HG03439 (cell line): ENCODE data around the gene PDSS1.
A peak's percentile ranks its signal among the peaks of the same experiment; 100 is the strongest.
"Not testable (repeated sequence)": the region's sequence is repeated elsewhere in the genome, so short reads cannot be mapped to it uniquely, and the experiment has no call there.

Source experiments
- ATAC-seq: cut with Tn5 transposase; IDR thresholded peaks from one replicate; pipeline ENCODE4 v1.9.1; 2021; ENCODE audit warnings: mild to moderate bottlenecking, moderate library complexity; ENCODE audit not compliant: unreplicated experiment

PDSS1 gene

GRCh38 chr10:26697163-26697921 lies at the start of gene PDSS1:
Gene PDSS1, plus strand, starts transcription at chr10:26697701. Its CDS starts 11 bp downstream, at chr10:26697712.
- peak; percentile 82 for ATAC-seq

GRCh38 chr10:26648245-26648636 lies 49.3 kb upstream of the PDSS1 start:
- not testable (repeated sequence) for ATAC-seq

GRCh38 chr10:26650406-26650805 lies 47.1 kb upstream of the PDSS1 start:
- no peak for ATAC-seq

GRCh38 chr10:26651476-26651875 lies 46.0 kb upstream of the PDSS1 start:
- ATAC-seq: not testable (repeated sequence)

GRCh38 chr10:26653004-26653403 lies 44.5 kb upstream of the PDSS1 start:
- ATAC-seq: no peak

GRCh38 chr10:26655746-26656145 lies 41.8 kb upstream of the PDSS1 start:
- ATAC-seq: no peak

GRCh38 chr10:26662864-26663263 lies 34.6 kb upstream of the PDSS1 start:
- ATAC-seq: no peak

GRCh38 chr10:26665080-26666048 lies 32.1 kb upstream of the PDSS1 start:
- no peak for ATAC-seq

- ATAC-seq: no peak
Measured at GRCh38 chr10:26675873-26676257, 21.6 kb upstream of the PDSS1 start.

- no peak for ATAC-seq
Measured at GRCh38 chr10:26679588-26679987, 17.9 kb upstream of the PDSS1 start.

GRCh38 chr10:26681076-26681475 lies 16.4 kb upstream of the PDSS1 start:
- ATAC-seq: no peak

- ATAC-seq: not testable (repeated sequence)
Measured at GRCh38 chr10:26681971-26682370, 15.5 kb upstream of the PDSS1 start.

- ATAC-seq: no peak
Measured at GRCh38 chr10:26682931-26683330, 14.6 kb upstream of the PDSS1 start.

GRCh38 chr10:26684667-26685264 lies 12.7 kb upstream of the PDSS1 start:
- ATAC-seq: peak; percentile 94

GRCh38 chr10:26685441-26685840 lies 12.1 kb upstream of the PDSS1 start:
- ATAC-seq: no peak

GRCh38 chr10:26689399-26689798 lies 8.1 kb upstream of the PDSS1 start:
- no peak for ATAC-seq

GRCh38 chr10:26690731-26691475 lies 6.6 kb upstream of the PDSS1 start:
- no peak for ATAC-seq

- not testable (repeated sequence) for ATAC-seq
Measured at GRCh38 chr10:26694536-26694935, 3.0 kb upstream of the PDSS1 start.

- ATAC-seq: no peak
Measured at GRCh38 chr10:26696786-26697162, 727 bp upstream of the PDSS1 start.

- no peak for ATAC-seq
Measured at GRCh38 chr10:26697922-26698608, 564 bp downstream of the PDSS1 start.
